K562 (cell line): ENCODE data around the gene SPATS2L. TPM values are rescaled to one million over a fixed set of nuclear protein-coding genes. Genes with fewer than 3 reads are reported as not detected.

Experiments used
- ATAC-seq: fragments of 200-7000 bp; cut with Tn5 transposase; 3 replicates; pipeline ENCODE4 v1.9.1; 2020; ENCODE audit warnings: moderate library complexity
- BruUV-seq: library from RNA; stranded (reverse); fragments of 400-500 nt; replicated peaks from 2 replicates; lab custom pipeline; 2021; lab: Mats Ljungman, UMichigan
- CTCF ChIA-PET: fragments of 300-600 bp; formaldehyde crosslinking; extraction: SDS; loops from one replicate; lab custom pipeline; 2021; ENCODE audit warnings: low intra/inter-chr PET ratio; lab: Yijun Ruan, JAX
- POLR2A ChIA-PET: fragments of 300-600, 350-650 bp; sonication (Branson Sonifier 250); formaldehyde crosslinking; extraction: SDS; loops from one replicate; lab custom pipeline; 2021; ENCODE audit warnings: antibody characterized with exemption, inconsistent platforms; lab: Yijun Ruan, JAX
- DNase-seq, 4 experiments: peaks; one replicate each; pipeline versions ENCODE4 v3.0.0 to v3.0.0-alpha.2; 2011 to 2018; ENCODE audit warnings: low spot score in 3 of 4, mixed read lengths in 3 of 4; ENCODE audit errors: extremely low read depth in 1 of 4
- FAIRE-seq: peaks from 2 replicates; lab custom pipeline; 2011; peaks lifted over from hg19 to GRCh38; lab: Jason Lieb, UNC
- H2AFZ ChIP-seq: 2 replicates; pipeline ENCODE4 v1.6.0; 2011; ENCODE audit warnings: low read depth, low read length, control low read depth, inconsistent platforms
- H3K27ac ChIP-seq: fragments of 200-600 bp; 3 replicates; pipeline ENCODE4 v1.8.0; 2011; ENCODE audit warnings: low read depth, mild to moderate bottlenecking, control low read depth, inconsistent platforms, low read length, moderate library complexity, mixed read lengths; ENCODE audit errors: extremely low read depth
- H3K27me3 ChIP-seq, 2 experiments: fragments of 300-600 bp in 1 of 2; 2 replicates in 1 of 2; 3 replicates in 1 of 2; pipeline versions ENCODE4 v1.6.0 to v1.8.0; 2011; ENCODE audit warnings: inconsistent platforms in 2 of 2, low read length in 2 of 2, mild to moderate bottlenecking in 1 of 2, mixed read lengths in 1 of 2, moderate library complexity in 1 of 2; ENCODE audit not compliant: control insufficient read depth in 2 of 2, insufficient read depth in 2 of 2
- H3K36me3 ChIP-seq: fragments of 300-600 bp; 3 replicates; pipeline ENCODE4 v1.8.0; 2011; ENCODE audit warnings: mild to moderate bottlenecking, low read length, inconsistent platforms; ENCODE audit not compliant: control insufficient read depth, insufficient read depth
- H3K4me1 ChIP-seq, 2 experiments: fragments of 200-600 bp in 1 of 2; replicated peaks in 1 of 2; 2 replicates in 1 of 2; 3 replicates in 1 of 2; pipeline versions ENCODE4 v1.5.1 to v1.8.0; 2011; ENCODE audit warnings: inconsistent platforms in 2 of 2, low read length in 2 of 2, mild to moderate bottlenecking in 1 of 2, mixed read lengths in 1 of 2, moderate library complexity in 1 of 2; ENCODE audit not compliant: control insufficient read depth in 2 of 2, insufficient read depth in 2 of 2
- H3K4me2 ChIP-seq: 2 replicates; pipeline ENCODE4 v1.6.1; 2011; ENCODE audit warnings: low read length, control low read depth, inconsistent platforms, mixed read lengths; ENCODE audit not compliant: insufficient read depth
- H3K4me3 ChIP-seq: fragments of 200-600 bp; sonication (generic), shearing (Covaris generic); 2 replicates; pipeline ENCODE4 v1.5.1; 2016; ENCODE audit warnings: control low read depth, inconsistent platforms
- H3K79me2 ChIP-seq: fragments of 200-600 bp; 3 replicates; pipeline ENCODE4 v1.8.0; 2011; ENCODE audit warnings: low read length, inconsistent platforms; ENCODE audit not compliant: control insufficient read depth, insufficient read depth
- H3K9ac ChIP-seq, 2 experiments: 2 replicates each; pipeline versions ENCODE4 v1.6.0 to v1.6.1; 2011; ENCODE audit warnings: low read depth in 2 of 2, low read length in 2 of 2, control low read depth in 1 of 2, inconsistent platforms in 1 of 2, mild to moderate bottlenecking in 1 of 2, mixed read lengths in 1 of 2; ENCODE audit not compliant: insufficient read depth in 1 of 2
- H3K9me1 ChIP-seq: one replicate; pipeline ENCODE4 v1.6.0; 2011; ENCODE audit warnings: inconsistent platforms, mild to moderate bottlenecking, low read length, moderate library complexity; ENCODE audit not compliant: control insufficient read depth, insufficient read depth
- H3K9me3 ChIP-seq: replicated peaks from 2 replicates; pipeline ENCODE4 v1.5.1; 2011; ENCODE audit warnings: low read depth, low read length, inconsistent platforms; ENCODE audit not compliant: control insufficient read depth, insufficient read depth
- H4K20me1 ChIP-seq: replicated peaks from 2 replicates; pipeline ENCODE4 v1.6.1; 2011; ENCODE audit warnings: low read length, inconsistent platforms, mixed read lengths; ENCODE audit not compliant: control insufficient read depth, insufficient read depth
- DDX20 ChIP-seq: fragments of 450-650 bp; IDR thresholded peaks from 2 replicates; pipeline ENCODE4 v1.6.1; 2016; ENCODE audit warnings: missing genetic modification characterization, low read depth, mild to moderate bottlenecking, missing compliant biosample characterization, moderate library complexity
- EWSR1 ChIP-seq: fragments of 450-650 bp; IDR thresholded peaks from 2 replicates; pipeline ENCODE4 v1.6.1; 2018; ENCODE audit warnings: borderline replicate concordance, mild to moderate bottlenecking, low read depth, moderate library complexity; ENCODE audit not compliant: partially characterized antibody
- L3MBTL2 ChIP-seq: fragments of 450-650 bp; IDR thresholded peaks from 2 replicates; pipeline ENCODE4 v1.6.1; 2016; ENCODE audit warnings: mild to moderate bottlenecking, moderate library complexity
- NELFE ChIP-seq: IDR thresholded peaks from 2 replicates; pipeline ENCODE4 v1.6.1; 2011; ENCODE audit warnings: mild to moderate bottlenecking; ENCODE audit not compliant: insufficient read depth, insufficient read length
- NFRKB ChIP-seq: fragments of 450-650 bp; IDR thresholded peaks from 2 replicates; pipeline ENCODE4 v1.6.1; 2016; ENCODE audit warnings: low read depth
- NR2F6 ChIP-seq: fragments of 450-650 bp; formaldehyde crosslinking; IDR thresholded peaks from 2 replicates; pipeline ENCODE4 v1.4.0; 2020; ENCODE audit warnings: mild to moderate bottlenecking
- OTX1 ChIP-seq: fragments of 450-650 bp; formaldehyde crosslinking; IDR thresholded peaks from 2 replicates; pipeline ENCODE4 v1.4.0; 2022; ENCODE audit warnings: mild to moderate bottlenecking
- SMARCA4 ChIP-seq: fragments of 450-650 bp; IDR thresholded peaks from 2 replicates; pipeline ENCODE4 v1.6.1; 2016
- SRSF7 ChIP-seq: fragments of 200-400 bp; formaldehyde crosslinking; optimal IDR thresholded peaks from 2 replicates; pipeline ENCODE3; 2017; ENCODE audit warnings: mild to moderate bottlenecking, low read depth, low read length
- TSHZ1 ChIP-seq: fragments of 250-450 bp; sonication (Bioruptor Pico); IDR thresholded peaks from 2 replicates; pipeline ENCODE4 v1.4.0; 2020; ENCODE audit warnings: mild to moderate bottlenecking, moderate library complexity
- ZNF133 ChIP-seq: fragments of 250-450 bp; sonication (Bioruptor Pico); IDR thresholded peaks from 2 replicates; pipeline ENCODE4 v1.4.0; 2020; ENCODE audit warnings: mild to moderate bottlenecking
- ZNF395 ChIP-seq: fragments of 200-800 bp; sonication (Bioruptor generic); IDR thresholded peaks from 2 replicates; pipeline ENCODE4 v1.6.1; 2017; ENCODE audit warnings: missing genetic modification characterization, missing compliant biosample characterization
- ZNF561 ChIP-seq: fragments of 450-650 bp; formaldehyde crosslinking; conservative IDR thresholded peaks from 2 replicates; pipeline ENCODE4 v1.4.0; 2020; ENCODE audit warnings: mild to moderate bottlenecking, moderate library complexity
- ZNF77 ChIP-seq: fragments of 250-450 bp; sonication (Bioruptor Pico); IDR thresholded peaks from 2 replicates; pipeline ENCODE4 v1.5.0; 2020
- WGBS: fragments of 100-300 bp; shearing (Covaris generic); methylation state at CpG from one replicate; pipeline ENCODE4 v1.1.6; 2016; ENCODE audit warnings: low coverage, mixed read lengths; ENCODE audit not compliant: insufficient coverage; ENCODE audit errors: missing lambda C conversion rate; 5-methylcytosine and 5-hydroxymethylcytosine counted together
- in situ Hi-C: fragments of 300-500 bp; cut with MboI; formaldehyde crosslinking; loops from 4 replicates; pipeline ENCODE4 v1.15.0; 2018; ENCODE audit warnings: inconsistent platforms, mixed read lengths
- intact Hi-C: fragments of 100-400 bp; cut with micrococcal nuclease; formaldehyde crosslinking; loops from 2 replicates; pipeline ENCODE4 v1.14.2; 2022
- polyA plus RNA-seq, 8 experiments: library from polyadenylated mRNA; depleted of rRNA in 4 of 8; stranded (reverse) in 5 of 8; unstranded in 3 of 8; fragments of >200 nt; fragmentation: Nextera tagmentation in 2 of 8; fragmentation: Illumina TruSeq in 1 of 8; extraction: Ambion mirVana in 2 of 8; extraction: Trizol in 1 of 8; gene quantifications; 2 replicates each; pipeline versions ENCODE4 v1.2.1 to v1.2.3, GENCODE V29; 2011 to 2014; ENCODE audit warnings: inconsistent platforms in 1 of 8, missing spikeins in 1 of 8
- total RNA-seq, 7 experiments: library from RNA; depleted of rRNA in 6 of 7; stranded (reverse); fragments of >200 nt in 6 of 7; fragmentation: Illumina TruSeq in 2 of 7; extraction: Trizol in 2 of 7; gene quantifications; 2 replicates each; pipeline versions ENCODE4 v1.2.1 to v1.2.3, GENCODE V29; 2011 to 2021; ENCODE audit warnings: low replicate concordance in 1 of 7

SPATS2L gene
- total and polyA plus RNA-seq, 9 of the 15 experiments (the other 6 are each of a cell fraction or from before 2014, with no cell fraction given): 11.3 to 41.5 (median 24.9) TPM

GRCh38 chr2:200443916-200444315 is 137.4 kb downstream of the SPATS2L start:
- BruUV-seq: no TSS peak
- Histone ChIP-seq H3K9ac (no peak overlapping the region), H4K20me1 (no peaks in the 10 kb centered on the region), H3K79me2 (no peaks in the 10 kb centered on the region), H3K4me3 (no peak overlapping the region), H3K27me3 (no peaks in the 10 kb centered on the region), H3K9me3 (no peaks in the 10 kb centered on the region), H3K9me1 (no peaks in the 10 kb centered on the region), H3K4me2 (no peak overlapping the region), H3K27ac (no peak overlapping the region), H3K36me3 (no peaks in the 10 kb centered on the region), H2AFZ (no peak overlapping the region), H3K4me1 (no peaks in the 10 kb centered on the region)
- ATAC-seq (no peak), FAIRE-seq (no peak), DNase-seq (no peak)
- 86% methylated on average over 3 of the region's 3 CpGs for WGBS
- TF ChIP-seq L3MBTL2 (no peak), NR2F6 (CRISPR knock-in tag) (no peak), DDX20 (tag) (no peak), ZNF133 (CRISPR knock-in tag) (no peak), SMARCA4 (no peak), OTX1 (CRISPR knock-in tag) (no peak), ZNF561 (CRISPR knock-in tag) (no peak), EWSR1 (no peak), ZNF77 (CRISPR knock-in tag) (no peak), ZNF395 (CRISPR knock-in tag) (no peak), TSHZ1 (CRISPR knock-in tag) (no peak), SRSF7 (no peak), NFRKB (no peak), NELFE (no peak)
- POLR2A ChIA-PET: no interaction called here
- in situ Hi-C loops (no loop called here), intact Hi-C loops (no loop called here)
- CTCF ChIA-PET: no interaction called here
